ENCODE data around the gene MPV17.

- TF ChIP-seq POLR2AphosphoS5 (IDR thresholded peaks at IDR 0.05; ENCODE audit: low read depth) (no peak), CTCF (IDR thresholded peaks at IDR 0.05; ENCODE audit: insufficient read depth, low read length) (no peak), REST (IDR thresholded peaks at IDR 0.05; ENCODE audit: insufficient replicate concordance, low read depth) (no peak)
Measured at GRCh38 chr2:27270670-27271069, 52.2 kb downstream of the MPV17 start.

Measured in HL-60 (cell line).